ENCODE data around the gene MAP3K5. TPM values are rescaled to one million over a fixed set of nuclear protein-coding genes. Genes with fewer than 3 reads are reported as not detected.
A peak's percentile ranks its signal among the peaks of the same experiment; 100 is the strongest.

MAP3K5 gene
- total and polyA plus RNA-seq, 9 of the 15 experiments (the other 6 are each of a cell fraction or from before 2014, with no cell fraction given), result 2.2 to 13.0 (median 9.9) TPM

GRCh38 chr6:136566007-136566487 lies 226.2 kb downstream of the MAP3K5 start (continued):
- TF ChIP-seq ZNF707 (CRISPR knock-in tag; conservative IDR thresholded peaks at IDR 0.05) (no peak), ZNF444 (CRISPR knock-in tag; IDR thresholded peaks at IDR 0.05) (peak; percentile 58), ELF4 (CRISPR knock-in tag; IDR thresholded peaks at IDR 0.05) (0 out of 2 replicates have a peak, but pooled peaks have one; percentile 3), MEF2D (tag; conservative IDR thresholded peaks at IDR 0.05; ENCODE audit: low read depth) (0 out of 2 replicates have a peak, but pooled peaks have one; percentile 34), ZFP36 (IDR thresholded peaks at IDR 0.05; ENCODE audit: low read depth, low read length, partially characterized antibody) (peak; percentile 31), DPF2 (IDR thresholded peaks at IDR 0.05) (peak; percentile 51), BRD4 (IDR thresholded peaks at IDR 0.05) (peak; percentile 70; the same call in 1 of the 2 replicates), ZNF644 (tag; IDR thresholded peaks at IDR 0.05; ENCODE audit: low read depth) (peak; percentile 70; the same call in 1 of the 2 replicates), ILF3 (IDR thresholded peaks at IDR 0.05; ENCODE audit: borderline replicate concordance) (no peak), CBFA2T2 (conservative IDR thresholded peaks at IDR 0.05) (peak; percentile 36), XRCC4 (IDR thresholded peaks at IDR 0.05; ENCODE audit: extremely low read depth, insufficient read depth, insufficient read length) (no peak), CBFA2T3 (IDR thresholded peaks at IDR 0.05) (peak; percentile 74), ZNF449 (CRISPR knock-in tag; IDR thresholded peaks at IDR 0.05) (peak; percentile 67), CREB3 (tag; conservative IDR thresholded peaks at IDR 0.05; ENCODE audit: low read depth) (peak; percentile 78), ZNF699 (CRISPR knock-in tag; IDR thresholded peaks at IDR 0.05; ENCODE audit: insufficient replicate concordance) (no peak), ZKSCAN8 (CRISPR knock-in tag; IDR thresholded peaks at IDR 0.05) (peak; percentile 59; the same call in 1 of the 2 replicates), ZBTB43 (CRISPR knock-in tag; IDR thresholded peaks at IDR 0.05) (no peak), ID3 (CRISPR knock-in tag; IDR thresholded peaks at IDR 0.05) (no peak), ID3 (tag; IDR thresholded peaks at IDR 0.05) (0 out of 2 replicates have a peak, but pooled peaks have one; percentile 48), ZBTB1 (CRISPR knock-in tag; IDR thresholded peaks at IDR 0.05; ENCODE audit: borderline replicate concordance, low read depth) (no peak), MAZ (CRISPR knock-in tag; conservative IDR thresholded peaks at IDR 0.05 in 1 of 2, IDR thresholded peaks at IDR 0.05 in 1 of 2) (0 out of 4 replicates have a peak, but pooled peaks of 1 of the 2 experiments have one; percentile 28), GTF2F1 (IDR thresholded peaks at IDR 0.05; ENCODE audit: low read depth, low read length) (no peak), BACH1 (tag; IDR thresholded peaks at IDR 0.05) (peak; percentile 21; the same call in 1 of the 2 replicates), ZNF395 (CRISPR knock-in tag; IDR thresholded peaks at IDR 0.05) (peak; percentile 50; the same call in 1 of the 2 replicates)
